Subcutaneous abdominal adipose tissue (tissue), 5 donors: ENCODE measurements around the gene ENTPD8.
A peak's percentile ranks its signal among the peaks of the same experiment; 100 is the strongest.

Source experiments
- H3K27ac ChIP-seq: one replicate; pipeline ENCODE4 v1.7.0; 2013; ENCODE audit warnings: low read depth, mild to moderate bottlenecking, inconsistent platforms, low read length, moderate library complexity
- H3K27me3 ChIP-seq, 5 donors: one replicate each; pipeline ENCODE4 v1.7.0; 2013; ENCODE audit warnings: low read length in 5 of 5, inconsistent platforms in 1 of 5; ENCODE audit not compliant: control insufficient read depth in 5 of 5, insufficient read depth in 4 of 5
- H3K36me3 ChIP-seq, 5 donors: one replicate each; pipeline ENCODE4 v1.7.0; 2013; ENCODE audit warnings: low read length in 5 of 5; ENCODE audit not compliant: control insufficient read depth in 5 of 5, insufficient read depth in 5 of 5
- H3K4me1 ChIP-seq, 5 donors: one replicate each; pipeline ENCODE4 v1.7.0; 2013; ENCODE audit warnings: low read length in 5 of 5, mild to moderate bottlenecking in 3 of 5, moderate library complexity in 1 of 5; ENCODE audit not compliant: control insufficient read depth in 5 of 5, insufficient read depth in 5 of 5
- H3K4me3 ChIP-seq, 5 donors: one replicate each; pipeline ENCODE4 v1.7.0; 2013; ENCODE audit warnings: low read length in 5 of 5, low read depth in 1 of 5
- H3K9ac ChIP-seq, 5 donors: one replicate each; pipeline ENCODE4 v1.7.0; 2013; ENCODE audit warnings: low read length in 5 of 5, mild to moderate bottlenecking in 4 of 5, moderate library complexity in 3 of 5
- H3K9me3 ChIP-seq, 5 donors: one replicate each; pipeline ENCODE4 v1.7.0; 2013; ENCODE audit warnings: low read length in 5 of 5; ENCODE audit not compliant: control insufficient read depth in 5 of 5
- donor health status: healthy.
- donor health status: healthy.
- donor health status: healthy.
- donor health status: healthy.
- donor health status: healthy.

The ENTPD8 gene

DNA sequence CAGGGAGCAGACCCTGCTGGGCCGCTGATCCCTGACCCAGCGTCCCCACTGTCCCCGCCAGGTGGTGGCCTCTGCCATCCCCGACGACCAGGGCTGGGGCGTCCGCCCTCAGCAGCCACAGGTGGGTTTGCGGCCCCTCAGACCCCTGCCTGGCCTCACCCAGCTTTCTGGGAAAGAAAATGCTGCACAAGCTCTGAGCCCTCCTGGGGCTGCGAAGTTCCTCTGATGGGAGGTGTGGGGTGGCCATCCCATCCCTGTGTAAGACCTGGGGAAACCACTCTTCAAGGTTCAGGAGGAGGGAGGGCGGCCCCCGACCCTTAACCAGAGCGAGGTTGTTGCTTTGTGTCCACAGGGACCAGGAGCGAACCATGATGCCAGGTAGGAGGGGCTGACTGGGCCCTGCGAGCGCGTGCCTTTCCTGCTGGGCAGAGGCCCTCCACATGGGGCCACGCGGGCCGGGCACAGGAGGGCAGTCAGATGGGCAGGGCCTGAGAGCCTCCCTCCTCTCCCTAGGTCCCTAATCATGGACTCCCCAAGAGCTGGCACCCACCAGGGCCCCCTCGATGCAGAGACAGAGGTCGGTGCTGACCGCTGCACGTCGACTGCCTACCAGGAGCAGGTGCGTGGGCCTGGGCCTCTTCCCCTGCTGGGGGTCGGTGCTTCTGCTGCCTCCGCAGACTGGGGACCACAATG lies 10.3 kb downstream of the ENTPD8 start:
- Histone ChIP-seq H3K4me3 (no peak overlapping the region), H3K9me3 (no peaks in the 10 kb centered on the region), H3K27me3 (peaks cover 2 to 4% (median 4%) of the 10 kb centered on the region in 5 donors), H3K27ac (no peak overlapping the region), H3K9ac (no peak overlapping the region), H3K4me1 (peaks cover 0 to 3% (median under 1%) of the 10 kb centered on the region in 5 donors), H3K36me3 (no peaks in the 10 kb centered on the region)

DNA sequence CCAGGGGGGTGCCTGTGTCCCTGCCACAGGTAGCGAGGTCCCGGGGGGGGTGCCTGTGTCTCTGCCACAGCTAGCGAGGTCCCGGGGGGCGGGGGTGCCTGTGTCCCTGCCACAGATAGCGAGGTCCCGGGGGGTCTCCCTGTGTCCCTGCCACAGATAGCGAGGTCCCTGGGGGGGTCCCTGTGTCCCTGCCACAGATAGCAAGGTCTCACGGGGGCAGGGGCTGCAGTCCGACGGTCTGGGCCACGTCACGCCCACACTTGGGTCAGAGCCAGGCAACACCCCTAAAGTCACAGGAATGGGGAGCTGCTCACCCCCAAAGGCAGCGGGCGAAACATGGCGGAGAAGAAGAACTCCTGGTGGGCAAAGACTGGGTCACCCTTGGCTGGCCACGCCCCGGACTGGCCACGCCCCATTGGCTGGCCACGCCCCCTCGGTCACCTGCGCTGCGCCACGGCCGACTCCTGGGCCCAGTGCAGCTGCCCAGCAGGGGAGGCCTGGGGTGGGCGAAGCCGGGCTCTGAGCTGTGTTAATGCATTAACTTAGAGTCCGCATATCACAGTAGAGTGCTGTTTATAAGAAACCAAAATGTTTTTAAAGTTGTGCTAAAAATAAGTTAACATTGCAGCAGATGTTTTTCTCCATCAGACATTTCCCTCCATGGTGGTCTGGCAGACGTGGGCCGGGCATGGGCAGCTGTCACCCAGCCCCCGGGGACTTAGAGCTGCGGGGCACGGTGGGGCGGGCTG lies 11.0 kb downstream of the ENTPD8 start:
- H3K4me1 ChIP-seq: peaks cover 0 to 9% (median under 1%) of the 10 kb centered on the region in 5 donors
- H3K36me3 ChIP-seq: no peaks in the 10 kb centered on the region
- H3K27ac ChIP-seq: no peak overlapping the region
- no peaks in the 10 kb centered on the region for H3K9me3 ChIP-seq
- no peak overlapping the region for H3K4me3 ChIP-seq
- peaks cover 0 to 4% (median 0%) of the 10 kb centered on the region in 5 donors for H3K27me3 ChIP-seq
- no peak overlapping the region for H3K9ac ChIP-seq

DNA sequence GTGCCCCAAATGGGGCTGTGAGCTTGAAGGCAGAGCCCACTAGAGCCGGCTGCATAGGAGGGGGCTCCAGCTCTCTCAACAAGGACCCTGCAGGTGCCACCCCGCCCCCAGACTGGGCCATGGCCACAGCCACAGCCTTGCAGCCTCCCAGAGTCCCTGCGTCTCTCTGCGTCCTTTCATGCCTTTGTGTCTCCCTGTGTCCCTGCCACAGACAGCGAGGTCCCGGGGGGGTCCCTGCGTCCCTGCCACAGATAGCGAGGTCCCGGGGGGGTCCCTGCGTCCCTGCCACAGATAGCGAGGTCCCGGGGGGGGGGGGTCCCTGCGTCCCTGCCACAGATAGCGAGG lies 11.6 kb downstream of the ENTPD8 start:
- peaks cover 2 to 15% (median 6%) of the 10 kb centered on the region in 5 donors for H3K4me1 ChIP-seq
- H3K36me3 ChIP-seq: no peaks in the 10 kb centered on the region

DNA sequence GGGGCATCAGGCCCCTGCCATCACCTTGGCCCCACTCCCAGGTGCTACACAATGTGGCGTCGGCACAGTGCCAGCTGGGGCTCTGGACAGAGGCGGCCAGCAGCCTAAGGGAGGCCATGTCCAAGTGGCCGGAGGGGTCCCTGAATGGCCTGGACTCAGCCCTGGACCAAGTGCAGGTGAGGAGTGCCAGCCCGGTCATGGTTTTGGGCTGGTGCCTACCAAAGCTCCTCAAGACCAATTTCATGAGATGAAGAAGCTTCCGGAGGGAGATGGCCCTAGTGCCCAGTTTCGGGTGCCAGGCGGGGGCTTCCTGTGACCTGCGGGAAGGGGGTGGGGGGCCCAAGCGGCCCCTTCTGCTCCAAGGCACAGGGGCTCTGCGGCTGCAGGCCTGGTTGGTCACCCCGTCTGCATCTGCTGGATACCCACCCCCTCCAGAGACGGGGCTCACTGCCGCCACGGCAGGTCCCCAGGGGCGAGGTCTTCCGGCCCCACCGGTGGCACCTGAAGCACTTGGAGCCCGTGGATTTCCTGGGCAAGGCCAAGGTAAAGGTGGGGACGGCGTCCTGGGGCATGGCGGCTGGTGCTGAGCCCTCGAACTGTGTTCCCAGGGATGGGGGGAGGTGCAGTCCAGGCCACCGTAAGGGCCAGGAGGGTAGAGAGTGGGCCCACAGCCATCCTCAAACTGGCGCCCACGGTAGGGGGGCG lies 12.2 kb downstream of the ENTPD8 start:
- Histone ChIP-seq H3K9me3 (no peaks in the 10 kb centered on the region), H3K9ac (no peak overlapping the region), H3K4me3 (no peak overlapping the region), H3K27ac (no peak overlapping the region), H3K36me3 (no peaks in the 10 kb centered on the region), H3K27me3 (peaks cover 0 to 4% (median 0%) of the 10 kb centered on the region in 5 donors), H3K4me1 (peaks cover 2 to 20% (median 10%) of the 10 kb centered on the region in 5 donors)

More for the DNA sequence above, 11.6 kb downstream of the ENTPD8 start:
- no peak overlapping the region for H3K27ac ChIP-seq
- H3K9me3 ChIP-seq: no peaks in the 10 kb centered on the region
- H3K4me3 ChIP-seq: no peak overlapping the region
- no peak overlapping the region for H3K9ac ChIP-seq
- H3K27me3 ChIP-seq: peaks cover 0 to 4% (median 0%) of the 10 kb centered on the region in 5 donors

DNA sequence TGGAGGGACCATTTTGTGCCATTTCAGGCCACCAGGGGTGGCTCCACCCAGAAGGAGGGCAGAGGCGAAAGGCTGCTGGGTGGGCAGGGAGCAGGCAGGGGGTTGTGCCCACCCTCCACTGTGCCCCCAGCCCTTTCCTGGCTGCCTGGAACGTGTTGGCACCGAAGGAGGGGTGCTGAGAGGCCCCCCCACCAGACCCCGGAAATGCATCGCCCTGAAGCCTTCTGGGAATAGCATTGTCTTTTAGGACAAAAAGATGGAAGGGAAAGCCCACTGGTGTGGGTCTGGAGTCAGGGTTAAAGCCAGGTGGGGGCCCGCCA lies 12.9 kb downstream of the ENTPD8 start:
- no peak overlapping the region for H3K9ac ChIP-seq

DNA sequence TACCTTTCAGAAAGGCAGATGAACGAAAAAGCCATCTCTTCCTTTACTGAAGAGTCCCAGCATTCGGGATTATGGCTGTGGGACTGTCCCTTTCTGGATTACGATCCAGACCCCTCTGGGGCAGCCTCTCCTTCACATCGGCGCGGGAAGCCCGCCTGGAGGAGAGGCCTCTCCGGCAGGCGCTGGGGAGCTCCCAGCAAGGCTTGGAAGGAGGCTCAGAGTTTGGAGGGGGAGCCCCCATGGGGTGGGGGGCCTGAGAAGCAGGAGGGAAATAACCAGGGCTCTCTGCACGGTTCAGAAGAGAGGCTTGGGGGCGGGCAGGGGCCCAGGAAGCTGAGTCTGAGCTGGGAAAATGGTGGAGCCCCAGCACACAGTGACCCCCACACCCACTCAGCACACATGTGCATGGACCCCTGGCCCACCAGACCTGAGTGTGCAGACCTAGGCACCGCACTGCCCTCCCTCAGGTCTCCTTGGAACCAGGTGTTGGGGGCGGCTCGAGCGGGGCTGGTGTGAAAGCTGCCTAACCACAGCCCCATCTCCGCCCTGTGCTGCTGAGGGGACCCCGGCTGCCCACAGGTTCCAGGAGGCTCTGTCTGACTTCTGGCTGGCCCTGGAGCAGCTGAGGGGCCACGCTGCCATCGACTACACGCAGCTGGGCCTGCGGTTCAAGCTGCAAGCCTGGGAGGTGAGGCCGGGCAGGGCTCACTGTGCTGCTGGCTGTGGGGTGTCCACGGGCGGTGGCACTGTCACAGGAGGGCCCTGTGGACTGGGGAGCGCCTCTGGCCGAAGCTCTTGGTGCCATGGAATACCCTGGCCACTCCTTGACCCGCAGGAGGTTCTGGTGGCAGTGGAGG lies 13.5 kb downstream of the ENTPD8 start:
- H3K36me3 ChIP-seq: no peaks in the 10 kb centered on the region
- H3K9ac ChIP-seq: no peak overlapping the region
- no peak overlapping the region for H3K27ac ChIP-seq
- H3K27me3 ChIP-seq: peaks cover 0 to 4% (median 0%) of the 10 kb centered on the region in 5 donors
- H3K9me3 ChIP-seq: no peaks in the 10 kb centered on the region
- H3K4me1 ChIP-seq: peaks cover 2 to 23% (median 16%) of the 10 kb centered on the region in 5 donors
- no peak overlapping the region for H3K4me3 ChIP-seq

More for the DNA sequence above, 12.9 kb downstream of the ENTPD8 start:
- Histone ChIP-seq H3K4me1 (peaks cover 2 to 23% (median 16%) of the 10 kb centered on the region in 5 donors), H3K27ac (no peak overlapping the region), H3K36me3 (no peaks in the 10 kb centered on the region), H3K4me3 (no peak overlapping the region), H3K9me3 (no peaks in the 10 kb centered on the region), H3K27me3 (peaks cover 0 to 4% (median 0%) of the 10 kb centered on the region in 5 donors)

DNA sequence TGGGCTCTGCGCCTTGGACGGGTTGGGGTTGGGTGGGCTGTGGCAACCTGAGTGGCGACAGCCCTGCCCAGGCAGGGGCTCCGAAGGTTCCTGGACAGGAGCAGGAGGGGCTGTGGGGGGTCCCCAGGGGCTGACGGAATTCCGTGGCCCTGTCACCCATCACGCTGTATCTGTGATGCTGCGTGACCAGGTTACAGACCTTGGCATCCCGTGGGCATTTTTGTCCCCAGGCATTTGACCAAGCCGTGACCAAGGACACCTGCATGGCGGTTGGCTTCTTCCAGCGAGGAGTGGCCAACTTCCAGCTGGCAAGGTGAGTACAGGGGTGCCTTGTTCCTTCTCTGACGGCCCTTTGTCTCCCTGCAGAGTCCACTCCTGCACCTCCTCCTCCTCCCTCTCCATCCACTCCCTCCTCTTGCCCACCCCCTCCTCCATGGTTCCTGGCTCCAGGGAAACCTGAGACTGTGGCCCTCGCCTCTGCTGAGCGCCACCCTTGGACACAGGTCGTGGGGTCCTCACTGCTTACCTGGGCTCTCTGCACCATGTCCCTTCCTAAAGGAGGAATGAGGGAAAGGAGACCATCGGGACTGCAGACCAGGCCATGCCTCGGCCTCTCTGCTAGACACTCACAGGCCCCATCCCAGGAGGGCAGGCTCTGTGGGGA lies 15.0 kb downstream of the ENTPD8 start:
- H3K27ac ChIP-seq: no peak overlapping the region
- H3K4me1 ChIP-seq: peaks cover 3 to 35% (median 28%) of the 10 kb centered on the region in 5 donors
- H3K9ac ChIP-seq: no peak overlapping the region

DNA sequence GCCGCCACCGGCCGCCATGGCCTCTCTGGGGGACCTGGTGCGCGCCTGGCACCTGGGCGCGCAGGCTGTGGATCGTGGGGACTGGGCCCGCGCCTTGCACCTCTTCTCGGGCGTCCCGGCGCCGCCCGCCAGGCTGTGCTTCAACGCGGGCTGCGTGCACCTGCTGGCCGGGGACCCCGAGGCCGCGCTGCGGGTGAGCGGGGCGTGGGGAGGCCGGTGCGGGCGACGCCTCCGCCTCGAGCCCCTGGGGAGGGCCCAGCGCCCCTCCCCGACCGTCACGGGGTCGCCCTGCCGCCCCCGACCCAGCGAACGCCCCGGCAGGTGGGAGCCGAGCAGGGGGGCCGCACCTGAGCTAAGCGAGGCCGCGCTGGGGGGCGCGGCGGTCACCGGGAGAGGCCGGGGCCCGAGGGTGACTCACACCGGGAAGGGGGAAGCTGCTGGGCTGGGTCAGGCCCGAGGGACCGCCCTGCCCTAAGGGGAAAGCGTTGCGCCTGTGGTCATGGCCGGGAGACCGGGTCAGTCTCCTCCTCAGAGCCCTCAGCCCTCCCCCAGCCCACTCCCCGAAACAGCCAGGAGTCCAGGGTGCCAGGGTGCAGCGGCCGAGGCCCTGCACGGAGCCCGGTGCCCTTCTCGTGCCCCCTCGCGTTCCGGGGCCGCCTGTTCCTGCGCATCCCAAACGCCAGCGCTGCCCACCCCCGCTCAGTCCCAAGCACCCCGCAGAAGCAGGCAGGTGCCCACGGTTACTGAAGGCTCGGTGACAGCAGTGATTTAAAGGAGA lies 17.5 kb downstream of the ENTPD8 start:
- Histone ChIP-seq H3K36me3 (no peaks in the 10 kb centered on the region), H3K27ac (peak overlapping the region; percentile 37), H3K27me3 (no peaks in the 10 kb centered on the region), H3K9ac (peak overlapping the region in 3 of 5 donors; percentile 62 to 80 (median 64)), H3K4me1 (peaks cover 3 to 35% (median 28%) of the 10 kb centered on the region in 5 donors), H3K9me3 (no peaks in the 10 kb centered on the region), H3K4me3 (peak overlapping the region in 4 of 5 donors; percentile 39 to 82 (median 64))

More for the DNA sequence above, 15.0 kb downstream of the ENTPD8 start:
- no peak overlapping the region for H3K4me3 ChIP-seq
- H3K36me3 ChIP-seq: no peaks in the 10 kb centered on the region
- H3K27me3 ChIP-seq: peaks cover 0 to 4% (median 0%) of the 10 kb centered on the region in 5 donors
- H3K9me3 ChIP-seq: no peaks in the 10 kb centered on the region
